Activated CD8-positive, alpha-beta memory T cell treated with anti-CD3 and anti-CD28 coated beads for 36 hours (primary cell): ENCODE measurements around the gene ITPR1. TPM values are rescaled to one million over a fixed set of nuclear protein-coding genes. Genes with fewer than 3 reads are reported as not detected.

Experiments
- CTCF ChIA-PET: fragments of 350-600 bp; sonication (Branson Sonifier 250); formaldehyde crosslinking; loops from one replicate; lab custom pipeline; 2021; ENCODE audit warnings: antibody characterized with exemption; lab: Charles Lee
- POLR2A ChIA-PET: fragments of 350-600 bp; sonication (Branson Sonifier 250); formaldehyde crosslinking; loops from one replicate; lab custom pipeline; 2021; ENCODE audit warnings: antibody characterized with exemption; lab: Charles Lee
- total RNA-seq, 2 experiments: library from RNA; stranded (reverse); gene quantifications; one replicate each; pipeline ENCODE4 v1.2.3, GENCODE V29; 2021

ITPR1 gene
- total RNA-seq, 2 experiments from 2014 or later: 83.2 to 85.1 TPM

DNA sequence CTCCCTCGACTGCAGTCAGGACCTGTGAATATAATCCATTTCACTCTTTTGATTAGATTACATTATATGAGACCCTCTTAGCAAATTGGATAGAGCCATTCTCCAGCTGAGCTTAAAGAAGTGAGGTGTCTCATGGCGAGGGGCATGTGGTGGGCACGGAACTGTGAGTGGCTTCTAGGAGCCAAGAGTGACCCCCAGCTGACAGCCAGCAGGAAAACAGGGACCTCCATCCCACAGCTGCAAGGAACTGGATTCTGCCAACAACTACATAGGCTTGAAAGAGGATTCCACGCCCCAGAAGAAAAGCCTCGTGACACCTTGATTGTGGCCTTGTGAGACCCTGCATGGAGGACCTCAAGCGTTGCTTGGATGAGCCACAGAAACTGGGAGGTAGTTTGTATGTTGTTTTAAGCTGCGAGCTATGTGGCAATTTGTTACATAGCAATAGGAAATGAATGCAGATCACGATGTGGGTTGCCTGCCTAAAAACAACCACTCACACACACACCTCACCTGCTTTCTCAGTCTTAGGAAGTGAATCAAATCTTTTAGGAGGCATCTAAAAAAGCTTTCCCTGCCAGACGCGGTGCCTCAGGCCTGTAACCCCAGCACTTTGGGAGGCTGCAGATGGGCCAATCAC lies 401.9 kb downstream of the ITPR1 start:
- POLR2A ChIA-PET: no interaction called here
- CTCF ChIA-PET: no interaction called here

GRCh38 chr3:4895838-4896237 lies 402.7 kb downstream of the ITPR1 start:
- ChIA-PET POLR2A (interaction anchor here (0.6 kb wide), 1 partner anchor 411 kb away, joined by 3 read pairs; no protein-coding TSS in a partner anchor), CTCF (interaction anchor here (0.6 kb wide), 1 partner anchor 60 kb away, joined by 3 read pairs; no protein-coding TSS in a partner anchor)

Other genes with a start within 250 kb of the ITPR1 start
- gene SETMAR, start 190.0 kb upstream of the ITPR1 start, total RNA-seq: 10 to 100 TPM; 16.4 to 19.0 TPM
- gene SUMF1, start 26.1 kb upstream of the ITPR1 start, total RNA-seq: 1 to 10 TPM; 8.8 to 9.2 TPM